ACC112 (cell line): ENCODE measurements around the gene FMNL2.
A peak's percentile ranks its signal among the peaks of the same experiment; 100 is the strongest.

Experiments used
- H2AFZ ChIP-seq: fragments of 200-600 bp; sonication (generic); one replicate; pipeline ENCODE4 v1.6.0; 2017; ENCODE audit warnings: antibody characterized with exemption, low read length; ENCODE audit not compliant: unreplicated experiment
- H3K27ac ChIP-seq: fragments of 200-600 bp; sonication (generic); 2 replicates; pipeline ENCODE4 v1.5.1; 2014; ENCODE audit warnings: low read depth, mild to moderate bottlenecking, antibody characterized with exemption, low read length, moderate library complexity
- H3K27me3 ChIP-seq: fragments of 200-600 bp; sonication (generic); 2 replicates; pipeline ENCODE4 v1.6.1; 2014; ENCODE audit warnings: mild to moderate bottlenecking, antibody characterized with exemption, low read length, moderate library complexity, mixed read lengths; ENCODE audit not compliant: insufficient read depth
- H3K36me3 ChIP-seq: fragments of 200-600 bp; sonication (generic); 2 replicates; pipeline ENCODE4 v1.6.1; 2016; ENCODE audit warnings: mild to moderate bottlenecking, antibody characterized with exemption, low read length, moderate library complexity, mixed read lengths; ENCODE audit not compliant: insufficient read depth
- H3K4me1 ChIP-seq: fragments of 200-600 bp; sonication (generic); one replicate; pipeline ENCODE4 v1.6.1; 2016; ENCODE audit warnings: low read length, mixed read lengths; ENCODE audit not compliant: insufficient read depth, unreplicated experiment, control insufficient read depth
- H3K4me3 ChIP-seq: fragments of 200-600 bp; sonication (generic); 2 replicates; pipeline ENCODE4 v1.5.1; 2014; ENCODE audit warnings: mild to moderate bottlenecking, low read depth, low read length
- H3K79me2 ChIP-seq: fragments of 200-600 bp; sonication (generic); one replicate; pipeline ENCODE4 v1.6.0; 2016; ENCODE audit warnings: low read length; ENCODE audit not compliant: control insufficient read depth, unreplicated experiment, insufficient read depth

Gene FMNL2

DNA sequence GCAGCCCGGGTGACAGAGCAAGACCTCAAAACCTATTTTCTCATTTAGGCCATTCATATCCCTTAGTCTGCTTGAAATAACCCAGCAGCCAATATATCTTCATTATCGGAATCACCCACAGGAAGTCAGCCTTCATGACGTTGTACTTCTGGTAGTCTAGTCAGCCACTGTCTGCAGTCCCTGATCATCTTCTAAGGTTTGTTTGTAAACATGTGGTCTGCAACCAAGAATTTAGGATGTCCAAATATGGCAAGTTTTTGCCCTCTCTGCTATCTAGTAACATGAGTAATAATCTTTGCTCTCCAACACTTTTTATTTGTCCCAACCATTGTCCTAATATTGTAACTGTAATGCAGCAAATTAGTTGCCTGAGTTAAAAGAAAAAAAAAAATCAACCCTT, 289.8 kb downstream of the FMNL2 start:
- Histone ChIP-seq H3K36me3 (peaks cover 9% of the 10 kb centered on the region), H3K4me3 (no peak overlapping the region), H3K79me2 (no peaks in the 10 kb centered on the region), H3K27ac (no peak overlapping the region), H3K27me3 (no peaks in the 10 kb centered on the region), H2AFZ (no peak overlapping the region), H3K4me1 (no peaks in the 10 kb centered on the region)

DNA sequence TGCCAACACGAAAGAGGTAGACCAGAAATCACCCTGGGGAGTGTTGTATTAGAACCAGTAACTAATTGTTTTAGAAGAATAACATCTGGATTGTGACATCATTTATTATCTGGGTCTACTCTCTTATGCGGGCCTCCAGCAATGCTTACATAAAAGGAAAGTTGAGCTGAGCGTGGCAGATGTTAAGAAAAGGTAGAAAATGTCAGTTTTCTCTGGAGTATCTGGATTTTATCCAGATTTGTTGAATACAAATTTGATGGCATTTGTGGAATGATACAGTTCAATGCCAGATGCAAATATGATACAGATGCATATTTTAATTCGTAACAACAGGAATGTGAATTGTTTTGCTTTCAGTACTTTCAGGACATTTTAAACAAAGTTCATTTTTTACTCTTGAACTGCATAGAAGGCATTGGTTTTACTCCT, 292.0 kb downstream of the FMNL2 start:
- no peaks in the 10 kb centered on the region for H3K4me1 ChIP-seq
- 0 out of 2 replicates have a peak overlapping the region, but pooled peaks have one; percentile 1 for H3K27ac ChIP-seq
- no peak overlapping the region for H3K4me3 ChIP-seq
- no peaks in the 10 kb centered on the region for H3K79me2 ChIP-seq
- no peak overlapping the region for H2AFZ ChIP-seq
- no peaks in the 10 kb centered on the region for H3K36me3 ChIP-seq
- H3K27me3 ChIP-seq = no peaks in the 10 kb centered on the region

DNA sequence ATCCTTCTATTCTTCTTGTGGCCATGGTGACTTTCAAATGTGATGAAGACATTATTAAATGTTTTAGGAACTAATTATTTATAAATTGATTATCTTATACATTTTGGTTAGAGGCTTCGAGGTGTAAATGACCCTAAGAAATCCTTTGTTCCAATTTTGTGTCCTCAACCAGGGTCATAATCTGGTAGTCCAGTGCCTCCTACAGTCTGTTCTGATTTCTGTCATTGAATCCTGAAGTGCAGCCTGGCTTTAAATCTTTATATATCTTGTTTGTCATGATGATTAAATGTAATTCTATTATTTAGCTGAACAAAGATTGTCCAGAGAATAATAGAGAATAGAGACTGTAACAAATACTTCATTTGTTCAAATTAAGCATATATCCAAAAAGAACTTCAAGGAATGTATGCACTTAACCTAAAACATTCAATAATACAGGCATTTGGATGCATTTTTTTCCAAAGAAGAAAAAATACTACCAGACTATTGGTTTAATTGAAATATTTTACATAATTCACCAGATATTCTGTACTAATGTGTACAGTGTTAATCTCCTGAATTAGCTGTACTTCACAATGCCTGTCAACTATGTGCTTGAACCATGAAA, 292.5 kb downstream of the FMNL2 start:
- no peaks in the 10 kb centered on the region for H3K27me3 ChIP-seq
- H3K27ac ChIP-seq = 0 out of 2 replicates have a peak overlapping the region, but pooled peaks have one; percentile 1
- no peak overlapping the region for H3K4me3 ChIP-seq
- H3K79me2 ChIP-seq = no peaks in the 10 kb centered on the region
- H2AFZ ChIP-seq = no peak overlapping the region
- no peaks in the 10 kb centered on the region for H3K4me1 ChIP-seq
- no peaks in the 10 kb centered on the region for H3K36me3 ChIP-seq

DNA sequence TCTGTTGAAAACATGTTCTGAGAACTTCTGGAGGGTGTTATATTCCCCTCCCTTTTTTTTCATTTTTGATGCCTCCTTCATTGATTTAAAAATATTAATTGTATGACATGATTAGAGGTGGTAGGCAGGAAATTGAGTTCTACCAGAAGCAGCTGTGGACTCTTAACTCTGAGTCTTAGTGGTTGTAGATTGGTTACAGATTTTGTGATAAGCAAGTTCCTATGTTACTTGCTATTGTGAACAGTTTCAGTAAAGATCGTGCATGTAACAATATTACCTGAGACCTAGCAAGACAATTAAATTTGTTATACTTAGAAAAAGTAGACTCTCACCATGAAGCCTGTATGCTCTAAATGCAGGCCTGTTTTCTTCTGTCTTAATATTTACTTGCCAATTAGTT, 294.2 kb downstream of the FMNL2 start:
- no peak overlapping the region for H3K4me3 ChIP-seq
- H3K27ac ChIP-seq = no peak overlapping the region
- no peaks in the 10 kb centered on the region for H3K27me3 ChIP-seq
- no peaks in the 10 kb centered on the region for H3K36me3 ChIP-seq
- H3K79me2 ChIP-seq = no peaks in the 10 kb centered on the region
- no peak overlapping the region for H2AFZ ChIP-seq
- no peaks in the 10 kb centered on the region for H3K4me1 ChIP-seq

- Histone ChIP-seq H3K27me3 (no peaks in the 10 kb centered on the region), H3K36me3 (no peaks in the 10 kb centered on the region), H3K79me2 (no peaks in the 10 kb centered on the region), H3K27ac (no peak overlapping the region), H2AFZ (no peak overlapping the region), H3K4me1 (no peaks in the 10 kb centered on the region), H3K4me3 (no peak overlapping the region)
These were observed 295.5 kb downstream of the FMNL2 start for GRCh38 chr2:152630466-152630865.

- peaks cover 11% of the 10 kb centered on the region; the same call in 1 of the 2 replicates for H3K36me3 ChIP-seq
- no peaks in the 10 kb centered on the region for H3K27me3 ChIP-seq
- no peak overlapping the region for H3K4me3 ChIP-seq
- H2AFZ ChIP-seq = no peak overlapping the region
- no peaks in the 10 kb centered on the region for H3K79me2 ChIP-seq
- no peaks in the 10 kb centered on the region for H3K4me1 ChIP-seq
- no peak overlapping the region for H3K27ac ChIP-seq
These were observed 297.8 kb downstream of the FMNL2 start for GRCh38 chr2:152632736-152633135.

- no peaks in the 10 kb centered on the region for H3K27me3 ChIP-seq
- H3K4me1 ChIP-seq = no peaks in the 10 kb centered on the region
- H3K79me2 ChIP-seq = no peaks in the 10 kb centered on the region
- H2AFZ ChIP-seq = no peak overlapping the region
- H3K4me3 ChIP-seq = no peak overlapping the region
- no peak overlapping the region for H3K27ac ChIP-seq
- H3K36me3 ChIP-seq = peaks cover 14% of the 10 kb centered on the region; the same call in 1 of the 2 replicates
These were observed 300.8 kb downstream of the FMNL2 start for GRCh38 chr2:152635635-152636298.

- H3K4me1 ChIP-seq = no peaks in the 10 kb centered on the region
- no peak overlapping the region for H3K27ac ChIP-seq
- H3K4me3 ChIP-seq = no peak overlapping the region
- H3K36me3 ChIP-seq = peaks cover 19% of the 10 kb centered on the region; the same call in 1 of the 2 replicates
- no peaks in the 10 kb centered on the region for H3K27me3 ChIP-seq
- no peaks in the 10 kb centered on the region for H3K79me2 ChIP-seq
- H2AFZ ChIP-seq = no peak overlapping the region
These were observed 302.3 kb downstream of the FMNL2 start for GRCh38 chr2:152637251-152637650.

GRCh38 chr2:152638056-152638455, 303.1 kb downstream of the FMNL2 start:
- Histone ChIP-seq H3K79me2 (no peaks in the 10 kb centered on the region), H3K27ac (no peak overlapping the region), H3K4me1 (no peaks in the 10 kb centered on the region), H3K4me3 (no peak overlapping the region), H2AFZ (no peak overlapping the region), H3K27me3 (no peaks in the 10 kb centered on the region), H3K36me3 (peaks cover 22% of the 10 kb centered on the region; the same call in 1 of the 2 replicates)

- Histone ChIP-seq H3K36me3 (peaks cover 22% of the 10 kb centered on the region; the same call in 1 of the 2 replicates), H3K27me3 (no peaks in the 10 kb centered on the region), H3K79me2 (no peaks in the 10 kb centered on the region), H3K4me1 (no peaks in the 10 kb centered on the region), H3K27ac (no peak overlapping the region), H3K4me3 (no peak overlapping the region), H2AFZ (no peak overlapping the region)
These were observed 303.6 kb downstream of the FMNL2 start for GRCh38 chr2:152638590-152638989.
